T-helper 9 cell (primary cell): Measurements from ENCODE around the gene ESYT2.

ENCODE experiments used
- DNase-seq: peaks from one replicate; pipeline ENCODE4 v3.0.0-alpha.2; 2020

ESYT2 gene

DNA sequence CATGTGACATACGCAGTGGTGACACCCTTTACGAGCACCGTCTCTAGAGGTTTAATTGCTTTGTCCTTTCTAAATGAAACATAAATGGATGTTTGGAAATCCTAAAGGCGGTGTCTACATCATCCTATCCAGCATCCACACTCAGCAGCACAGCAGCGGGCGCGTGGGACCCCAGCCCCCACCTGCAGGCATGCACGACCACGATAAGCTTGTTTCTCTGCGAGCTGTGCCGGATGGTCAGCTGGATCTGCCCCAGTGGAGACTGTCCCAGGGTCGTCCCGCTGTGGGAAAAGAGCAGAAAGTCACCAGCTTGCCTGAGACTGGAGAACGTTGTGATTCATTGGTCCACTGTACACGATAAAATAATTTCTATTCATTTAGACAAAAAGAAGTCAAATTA, 90.5 kb downstream of the ESYT2 start:
- DNase-seq: no peak

- DNase-seq: no peak
These were observed 92.1 kb downstream of the ESYT2 start for GRCh38 chr7:158737064-158737695.

DNA sequence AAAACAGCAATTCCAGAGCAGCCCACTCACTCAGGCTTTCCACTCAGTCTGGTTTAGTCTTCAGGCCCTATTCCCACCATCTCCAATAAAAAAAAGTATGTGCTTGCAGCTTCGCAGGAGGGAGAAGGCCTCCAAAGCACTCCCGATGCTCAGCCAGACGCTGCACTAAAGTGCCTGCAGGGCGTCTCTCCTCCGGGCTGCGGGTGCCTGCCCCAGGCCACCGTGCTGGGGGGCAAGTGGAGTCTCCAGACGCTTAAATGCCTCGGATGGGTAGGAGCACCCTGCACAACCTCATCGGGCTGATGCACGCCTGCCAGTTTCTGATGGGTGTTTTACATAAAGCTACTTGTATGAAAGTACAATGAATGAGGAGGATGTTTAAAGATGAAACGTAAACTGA, 93.4 kb downstream of the ESYT2 start:
- no peak for DNase-seq

GRCh38 chr7:158734861-158735260, 94.4 kb downstream of the ESYT2 start:
- DNase-seq: no peak

DNA sequence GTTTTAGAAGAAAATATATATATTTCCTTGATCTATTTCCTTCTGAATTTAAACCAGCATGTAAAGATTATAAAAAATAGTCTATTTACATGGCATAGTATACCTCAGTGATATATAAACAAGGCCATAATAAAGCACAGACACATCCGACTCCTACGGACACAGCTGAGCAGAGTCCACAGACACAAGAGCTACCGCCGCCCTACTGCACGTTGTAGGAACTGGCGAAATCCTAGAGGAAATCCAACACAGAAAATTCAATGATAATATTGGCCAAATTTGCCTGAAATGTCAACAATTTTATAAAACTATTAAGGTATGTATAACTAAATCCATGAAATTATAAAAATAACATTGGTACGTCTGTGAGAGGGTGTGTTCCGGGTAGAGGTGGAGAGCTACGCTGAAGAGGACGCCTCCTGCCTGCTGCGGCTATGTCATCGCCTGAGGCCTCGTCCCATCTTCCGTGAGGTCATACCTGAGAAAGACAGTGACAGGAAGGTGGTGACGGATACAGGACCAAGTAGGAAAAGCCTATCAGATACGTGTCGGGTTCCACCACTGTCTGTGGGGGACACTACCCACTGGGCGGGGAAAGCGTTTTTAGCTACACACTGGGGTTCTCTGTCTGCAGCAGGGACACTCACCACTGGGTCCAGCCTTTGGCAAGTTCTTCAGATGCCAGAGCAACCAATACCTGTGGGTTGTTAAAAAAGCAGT, 95.4 kb downstream of the ESYT2 start:
- no peak for DNase-seq

GRCh38 chr7:158733220-158733519, 96.1 kb downstream of the ESYT2 start:
- no peak for DNase-seq

DNA sequence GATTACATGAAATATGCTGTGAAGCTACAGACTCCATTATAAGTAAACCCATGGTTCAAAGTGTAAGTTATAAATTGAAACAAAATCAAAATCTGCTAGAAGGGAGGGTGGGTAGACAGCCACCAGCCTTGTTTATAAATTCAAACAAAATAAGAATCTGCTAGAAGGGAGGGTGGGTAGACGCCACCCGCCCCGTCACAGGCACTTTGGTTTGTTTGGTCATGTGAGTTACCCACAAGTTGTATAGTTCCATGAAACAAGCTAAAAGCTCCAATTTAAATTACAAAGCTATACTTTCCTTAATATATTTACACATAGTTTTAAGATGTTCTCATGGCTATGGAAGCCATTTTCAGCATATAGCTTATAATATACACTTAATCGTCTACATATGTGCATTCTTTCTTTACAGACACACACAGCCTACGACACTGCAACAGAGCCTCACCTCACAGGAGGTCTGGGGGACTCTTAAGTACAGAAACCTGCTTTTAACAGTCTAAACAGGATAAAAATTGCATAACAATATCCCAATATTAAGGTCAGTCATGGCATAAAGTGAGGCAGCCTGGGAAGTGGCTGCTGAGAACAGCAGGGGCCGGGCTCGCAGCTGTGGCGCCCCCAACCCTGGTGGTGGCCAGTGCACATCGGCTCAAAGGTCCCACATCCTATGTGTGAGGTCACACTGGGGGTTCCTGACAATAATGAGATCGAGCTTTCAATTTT, 96.7 kb downstream of the ESYT2 start:
- DNase-seq: no peak

- no peak for DNase-seq
These were observed 97.5 kb downstream of the ESYT2 start for GRCh38 chr7:158731761-158732160.

DNA sequence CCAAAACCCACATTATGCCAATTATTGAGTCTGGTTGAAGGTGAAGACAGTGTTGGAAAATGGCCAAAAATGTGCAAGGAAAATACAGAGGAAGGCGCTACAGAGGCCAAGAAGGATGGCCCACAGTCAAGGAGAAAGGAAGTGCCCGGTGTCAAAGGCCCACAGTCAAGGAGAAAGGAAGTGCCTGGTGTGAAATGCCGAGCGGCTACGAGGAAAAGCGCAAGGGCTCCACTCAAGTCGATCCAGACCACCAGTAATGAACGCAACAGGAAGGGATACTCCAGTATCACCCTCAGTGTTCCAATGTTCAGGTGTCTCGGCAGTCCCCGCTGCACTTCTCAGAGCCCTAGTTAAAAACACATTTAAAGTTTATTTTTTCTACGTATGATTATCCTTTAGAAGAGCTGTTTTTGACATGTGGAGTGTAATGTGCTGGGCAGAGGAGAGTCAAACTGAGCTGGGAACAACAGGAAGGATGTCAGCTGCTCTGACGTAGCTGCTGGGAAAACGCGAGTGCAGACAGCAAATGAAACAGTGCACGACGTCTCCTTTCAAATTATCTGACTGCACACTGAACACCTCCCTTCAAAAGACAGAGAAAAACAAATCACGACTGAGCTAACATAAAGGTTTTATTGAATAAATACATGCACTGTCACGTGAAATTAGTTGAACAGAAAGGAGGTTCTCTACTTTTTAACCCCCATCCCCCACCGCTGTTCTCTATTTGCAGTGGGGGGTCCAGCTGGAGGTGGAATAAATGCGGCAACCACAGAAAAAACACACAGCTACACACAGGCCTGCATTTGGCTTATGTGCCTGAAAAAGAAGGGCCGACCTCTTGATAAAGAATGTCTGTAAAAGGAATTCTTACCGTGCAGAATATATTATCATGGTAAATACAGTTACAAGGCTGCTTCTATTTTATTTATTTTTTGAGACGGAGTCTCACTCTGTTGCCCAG, 98.6 kb downstream of the ESYT2 start:
- no peak for DNase-seq

GRCh38 chr7:158729646-158730382, 99.5 kb downstream of the ESYT2 start:
- no peak for DNase-seq

DNA sequence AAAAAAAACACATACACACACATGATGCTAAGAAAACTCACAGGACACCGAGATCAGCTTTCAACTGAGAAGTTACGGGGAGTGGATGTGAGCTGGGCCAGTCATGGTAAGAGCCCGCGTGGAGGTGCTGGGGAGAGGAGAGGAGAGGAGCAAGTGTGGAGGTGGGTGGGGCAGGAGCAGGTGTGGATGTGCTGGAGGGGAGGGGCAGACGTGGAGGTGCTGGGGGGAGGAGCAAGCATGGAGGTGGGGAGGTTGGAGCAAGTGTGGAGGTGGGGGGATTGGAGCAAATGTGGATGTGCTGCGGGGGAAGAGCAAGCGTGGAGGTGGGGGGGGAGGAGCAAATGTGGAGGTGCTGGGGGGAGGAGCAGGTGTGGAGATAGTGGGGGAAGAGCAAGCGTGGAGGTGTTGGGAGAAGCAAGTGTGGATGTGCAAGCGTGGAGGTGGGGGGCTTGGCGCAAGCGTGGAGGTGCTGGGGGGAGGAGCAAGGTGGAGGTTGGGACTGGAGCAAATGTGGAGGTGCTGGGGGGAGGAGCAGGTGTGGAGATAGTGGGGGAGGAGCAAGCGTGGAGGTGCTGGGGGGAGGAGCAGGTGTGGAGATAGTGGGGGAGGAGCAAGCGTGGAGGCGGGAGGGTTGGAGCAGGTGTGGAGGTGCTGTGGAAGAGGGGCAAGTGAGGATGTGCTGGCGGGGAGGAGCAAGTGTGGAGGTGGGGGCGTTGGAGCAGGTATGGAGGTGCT, 100.2 kb downstream of the ESYT2 start:
- DNase-seq: no peak

DNA sequence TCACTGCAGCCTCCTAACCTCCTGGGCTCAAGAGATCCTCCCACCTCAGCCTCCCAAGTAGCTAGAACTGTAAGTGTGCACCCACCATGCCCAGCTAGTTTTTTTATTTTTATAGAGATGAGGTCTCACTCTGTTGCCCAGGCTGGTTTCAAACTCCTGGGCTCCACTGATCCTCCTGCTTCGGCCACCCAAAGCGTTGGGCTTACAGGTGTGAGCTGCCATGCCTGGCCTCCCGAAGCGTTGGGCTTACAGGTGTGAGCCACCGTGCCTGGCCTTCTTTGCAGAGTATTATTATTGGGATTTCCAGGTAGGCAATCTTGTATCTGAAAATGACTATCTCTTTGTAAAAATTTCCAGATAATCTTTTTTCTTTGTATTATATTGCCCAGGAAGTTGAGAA, 101.6 kb downstream of the ESYT2 start:
- DNase-seq: no peak

- no peak for DNase-seq
These were observed 103.0 kb downstream of the ESYT2 start for GRCh38 chr7:158726277-158726807.

DNA sequence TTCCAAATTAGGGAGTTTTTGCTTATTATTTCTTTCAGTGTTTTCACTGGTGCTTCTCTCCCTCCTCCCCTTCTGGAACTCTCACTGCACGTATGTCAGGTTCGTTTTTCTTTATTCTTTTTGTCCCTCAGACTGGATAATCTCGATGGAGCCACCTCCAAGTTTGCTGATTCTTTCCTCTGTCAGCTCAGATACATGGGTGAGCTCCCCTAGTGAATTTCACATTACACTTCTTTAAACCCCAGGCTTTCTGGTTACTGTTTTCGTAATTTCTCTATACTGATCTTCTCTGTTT, 103.9 kb downstream of the ESYT2 start:
- DNase-seq: no peak

DNA sequence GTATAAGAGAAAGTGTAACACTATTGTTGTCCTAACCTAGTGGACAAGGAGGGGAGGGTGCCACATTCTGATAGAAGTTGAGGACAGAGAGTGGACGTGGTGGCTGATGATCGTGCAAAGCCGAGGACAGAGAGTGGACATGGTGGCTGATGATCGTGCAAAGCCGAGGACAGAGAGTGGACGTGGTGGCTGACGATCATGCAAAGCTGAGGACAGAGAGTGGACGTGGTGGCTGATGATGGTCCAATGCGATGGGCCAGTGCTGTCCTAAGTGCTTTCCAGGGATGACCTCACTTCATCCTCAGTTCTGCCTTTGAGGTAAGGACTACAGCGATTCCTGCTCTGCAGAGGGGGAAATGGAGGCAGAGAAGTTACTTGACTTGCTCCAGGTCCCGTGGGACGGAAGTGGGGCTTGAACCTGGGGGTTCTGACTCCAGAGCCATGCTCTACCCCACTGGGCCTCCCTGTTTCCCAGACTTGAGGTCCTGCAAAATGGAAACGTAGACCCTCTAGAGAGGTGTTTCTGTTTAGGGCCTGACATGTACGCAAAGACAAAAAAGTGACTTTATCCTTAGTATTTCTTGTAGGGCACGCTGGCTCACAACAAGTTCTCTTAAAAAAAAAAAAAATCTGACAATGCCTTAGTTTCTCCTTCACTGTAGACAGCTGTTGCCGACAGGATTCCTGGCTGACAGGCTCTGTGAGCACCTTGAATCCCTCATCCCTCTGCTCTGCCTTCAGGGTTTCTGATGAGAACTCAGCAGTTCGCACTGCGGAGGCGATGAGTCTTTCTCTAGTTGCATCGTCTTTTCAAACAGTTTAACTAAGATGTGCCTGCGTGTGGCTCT, 104.4 kb downstream of the ESYT2 start:
- DNase-seq: no peak

DNA sequence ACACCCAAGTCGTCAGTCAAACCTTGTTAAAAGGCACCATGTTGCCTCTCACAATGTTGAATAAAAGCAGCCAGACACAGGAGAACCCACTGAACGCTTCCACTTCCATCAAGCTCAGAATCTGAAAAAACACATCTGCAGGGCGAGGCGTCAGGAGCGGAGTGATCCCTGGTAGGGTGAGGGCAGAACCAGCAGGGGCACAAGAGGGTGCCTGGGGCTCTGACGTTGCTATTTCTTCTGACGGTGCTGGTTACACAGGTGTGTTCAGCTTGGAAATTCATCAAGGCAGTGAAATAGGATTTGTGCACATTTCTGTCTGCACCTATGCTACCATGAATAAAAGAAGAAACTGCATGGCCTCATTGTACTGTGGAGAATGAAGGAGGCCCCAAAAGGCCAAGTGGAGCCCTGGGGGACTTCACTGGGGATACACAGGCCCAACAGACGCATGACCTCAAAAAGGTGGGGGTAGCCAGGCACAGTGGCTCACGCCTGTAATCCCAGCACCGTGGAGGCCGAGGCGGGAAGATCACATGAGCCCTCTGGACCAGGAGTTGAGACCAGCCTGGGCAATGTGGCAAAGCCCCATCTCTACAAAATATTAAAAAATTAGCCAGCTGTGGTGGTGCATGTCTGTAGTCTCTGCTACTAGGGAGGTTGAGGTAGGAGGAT, 105.5 kb downstream of the ESYT2 start:
- no peak for DNase-seq

- no peak for DNase-seq
These were observed 106.0 kb downstream of the ESYT2 start for GRCh38 chr7:158723266-158723665.

DNA sequence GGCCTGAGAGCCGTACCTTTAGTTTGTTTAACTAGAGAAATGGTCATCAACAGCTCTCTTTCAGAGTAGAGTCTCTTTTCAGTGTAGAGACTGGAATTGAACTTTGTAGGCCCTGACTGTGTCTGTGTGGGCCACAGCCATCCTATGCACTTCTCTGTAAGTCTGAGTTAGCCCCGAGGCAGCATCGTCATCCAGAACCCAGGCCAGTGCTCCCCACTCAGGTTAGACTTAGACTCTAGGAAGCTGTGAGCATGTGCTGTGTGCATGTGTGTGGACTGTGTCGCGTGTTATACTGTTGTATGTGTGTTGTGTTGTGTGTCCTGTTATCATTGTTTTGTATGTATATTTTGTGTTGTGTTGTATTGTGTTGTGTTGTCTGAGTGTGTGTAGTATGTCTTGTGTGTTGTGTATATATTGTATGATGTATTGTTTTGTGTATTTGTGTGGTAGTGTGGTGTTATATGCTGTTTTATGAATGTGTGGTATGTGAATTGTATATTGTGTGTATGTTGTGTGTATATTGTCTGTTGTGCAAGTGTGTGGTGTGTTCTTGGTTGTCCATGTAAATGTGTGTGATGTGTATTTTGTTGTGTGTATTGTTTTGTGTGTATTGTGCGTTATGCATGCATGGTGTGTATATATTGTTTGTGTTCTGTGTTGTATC, 106.6 kb downstream of the ESYT2 start:
- no peak for DNase-seq

GRCh38 chr7:158720112-158720511, 109.2 kb downstream of the ESYT2 start:
- no peak for DNase-seq
